ENCODE results near the gene TMSB4Y.

DNA sequence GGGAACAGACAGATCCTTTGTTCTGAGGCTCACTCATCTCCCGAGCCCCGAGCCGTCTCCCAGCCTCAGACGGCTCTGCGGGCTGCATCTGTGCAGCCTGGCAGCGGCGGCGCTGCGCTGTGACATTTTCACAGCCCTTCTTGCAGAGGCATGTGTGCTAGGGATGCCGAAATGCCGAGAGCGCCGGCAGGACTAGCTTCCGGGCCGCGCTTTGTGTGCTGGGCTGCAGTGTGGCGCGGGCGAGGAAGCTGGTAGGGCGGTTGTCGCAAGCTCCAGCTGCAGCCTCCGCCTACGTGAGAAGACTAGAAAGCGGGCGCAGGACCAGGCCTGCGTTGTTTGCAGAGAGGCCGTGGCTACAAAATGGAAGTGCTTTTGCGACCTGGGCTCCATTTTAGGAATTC is at the start of gene TMSB4Y:
- TF ChIP-seq, protein P1, sequence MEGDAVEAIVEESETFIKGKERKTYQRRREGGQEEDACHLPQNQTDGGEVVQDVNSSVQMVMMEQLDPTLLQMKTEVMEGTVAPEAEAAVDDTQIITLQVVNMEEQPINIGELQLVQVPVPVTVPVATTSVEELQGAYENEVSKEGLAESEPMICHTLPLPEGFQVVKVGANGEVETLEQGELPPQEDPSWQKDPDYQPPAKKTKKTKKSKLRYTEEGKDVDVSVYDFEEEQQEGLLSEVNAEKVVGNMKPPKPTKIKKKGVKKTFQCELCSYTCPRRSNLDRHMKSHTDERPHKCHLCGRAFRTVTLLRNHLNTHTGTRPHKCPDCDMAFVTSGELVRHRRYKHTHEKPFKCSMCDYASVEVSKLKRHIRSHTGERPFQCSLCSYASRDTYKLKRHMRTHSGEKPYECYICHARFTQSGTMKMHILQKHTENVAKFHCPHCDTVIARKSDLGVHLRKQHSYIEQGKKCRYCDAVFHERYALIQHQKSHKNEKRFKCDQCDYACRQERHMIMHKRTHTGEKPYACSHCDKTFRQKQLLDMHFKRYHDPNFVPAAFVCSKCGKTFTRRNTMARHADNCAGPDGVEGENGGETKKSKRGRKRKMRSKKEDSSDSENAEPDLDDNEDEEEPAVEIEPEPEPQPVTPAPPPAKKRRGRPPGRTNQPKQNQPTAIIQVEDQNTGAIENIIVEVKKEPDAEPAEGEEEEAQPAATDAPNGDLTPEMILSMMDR (IDR thresholded peaks at IDR 0.05): no peak
- TF ChIP-seq EP300 (IDR thresholded peaks at IDR 0.05): no peak

Data from sigmoid colon (tissue), 4 donors.